PC-9 (cell line): ENCODE results near the gene EIF4G1. TPM values are rescaled to one million over a fixed set of nuclear protein-coding genes. Genes with fewer than 3 reads are reported as not detected.
A peak's percentile ranks its signal among the peaks of the same experiment; 100 is the strongest.

ENCODE experiments used
- BruUV-seq: library from RNA; stranded (reverse); fragments of 400-500 nt; replicated peaks from 2 replicates; lab custom pipeline; 2021; lab: Mats Ljungman, UMichigan
- CTCF ChIA-PET: fragments of 300-600 bp; sonication (Branson Sonifier 250); formaldehyde crosslinking; loops from one replicate; lab custom pipeline; 2022; ENCODE audit warnings: antibody characterized with exemption; lab: Charles Lee
- POLR2A ChIA-PET: fragments of 300-600 bp; sonication (Branson Sonifier 250); formaldehyde crosslinking; loops from one replicate; lab custom pipeline; 2022; ENCODE audit warnings: antibody characterized with exemption; ENCODE audit not compliant: unreplicated experiment; lab: Charles Lee
- DNase-seq, 2 experiments: peaks; one replicate each; pipeline versions ENCODE4 v3.0.0 to v3.0.0-alpha.2; 2015 to 2022; ENCODE audit warnings: mixed read lengths in 1 of 2
- H2AFZ ChIP-seq: fragments of 200-600 bp; sonication (generic); 2 replicates; pipeline ENCODE4 v1.8.1; 2017; ENCODE audit warnings: antibody characterized with exemption
- H3F3A ChIP-seq: fragments of 200-600 bp; sonication (generic); 2 replicates; pipeline ENCODE4 v1.8.1; 2017; ENCODE audit warnings: antibody characterized with exemption, mild to moderate bottlenecking, low read depth; ENCODE audit not compliant: insufficient read depth
- H3K27ac ChIP-seq: fragments of 200-600 bp; sonication (generic); 2 replicates; pipeline ENCODE4 v1.6.1; 2016; ENCODE audit warnings: mixed run types
- H3K27me3 ChIP-seq: fragments of 200-600 bp; sonication (generic); 2 replicates; pipeline ENCODE4 v1.6.1; 2016; ENCODE audit warnings: low read depth, mixed run types; ENCODE audit not compliant: insufficient read depth
- H3K36me3 ChIP-seq: fragments of 200-600 bp; sonication (generic); 2 replicates; pipeline ENCODE4 v1.6.1; 2016; ENCODE audit warnings: low read depth, mixed run types
- H3K4me1 ChIP-seq: fragments of 200-600 bp; sonication (generic); replicated peaks from 2 replicates; pipeline ENCODE4 v1.6.1; 2016; ENCODE audit warnings: mixed run types; ENCODE audit not compliant: insufficient read depth
- H3K4me2 ChIP-seq: fragments of 200-600 bp; sonication (generic); 2 replicates; pipeline ENCODE4 v1.6.1; 2017; ENCODE audit warnings: mixed run types
- H3K4me3 ChIP-seq: fragments of 200-600 bp; sonication (generic); 2 replicates; pipeline ENCODE4 v1.6.1; 2016; ENCODE audit warnings: mixed run types
- H3K79me2 ChIP-seq: fragments of 200-600 bp; sonication (generic); 2 replicates; pipeline ENCODE4 v1.6.1; 2017; ENCODE audit warnings: low read depth, mixed run types
- H3K9me2 ChIP-seq: fragments of 200-600 bp; sonication (generic); 2 replicates; pipeline ENCODE4 v1.8.1; 2017; ENCODE audit warnings: mild to moderate bottlenecking; ENCODE audit not compliant: insufficient read depth
- H3K9me3 ChIP-seq: fragments of 200-600 bp; sonication (generic); 2 replicates; pipeline ENCODE4 v1.8.1; 2016; ENCODE audit warnings: low read depth; ENCODE audit not compliant: insufficient read depth
- H4K20me1 ChIP-seq: fragments of 200-600 bp; sonication (generic); 2 replicates; pipeline ENCODE4 v1.8.1; 2017; ENCODE audit not compliant: insufficient read depth
- CTCF ChIP-seq: fragments of 200-600 bp; sonication (generic); conservative IDR thresholded peaks from 2 replicates; pipeline ENCODE4 v1.6.1; 2017; ENCODE audit warnings: mixed run types, antibody characterized with exemption, mild to moderate bottlenecking, moderate library complexity
- EZH2 ChIP-seq: fragments of 200-600 bp; sonication (generic); IDR thresholded peaks from 2 replicates; pipeline ENCODE4 v1.8.0; 2017; ENCODE audit warnings: antibody characterized with exemption, low read depth
- intact Hi-C: fragments of 100-400 bp; cut with micrococcal nuclease; formaldehyde crosslinking; loops from one replicate; pipeline ENCODE4 v1.10.0; 2022; ENCODE audit not compliant: unreplicated experiment
- total RNA-seq: library from RNA; stranded (reverse); gene quantifications from 2 replicates; pipeline ENCODE4 v1.2.3, GENCODE V29; 2021

The EIF4G1 gene
- total RNA-seq, 1 experiment from 2014 or later = 657 TPM

DNA sequence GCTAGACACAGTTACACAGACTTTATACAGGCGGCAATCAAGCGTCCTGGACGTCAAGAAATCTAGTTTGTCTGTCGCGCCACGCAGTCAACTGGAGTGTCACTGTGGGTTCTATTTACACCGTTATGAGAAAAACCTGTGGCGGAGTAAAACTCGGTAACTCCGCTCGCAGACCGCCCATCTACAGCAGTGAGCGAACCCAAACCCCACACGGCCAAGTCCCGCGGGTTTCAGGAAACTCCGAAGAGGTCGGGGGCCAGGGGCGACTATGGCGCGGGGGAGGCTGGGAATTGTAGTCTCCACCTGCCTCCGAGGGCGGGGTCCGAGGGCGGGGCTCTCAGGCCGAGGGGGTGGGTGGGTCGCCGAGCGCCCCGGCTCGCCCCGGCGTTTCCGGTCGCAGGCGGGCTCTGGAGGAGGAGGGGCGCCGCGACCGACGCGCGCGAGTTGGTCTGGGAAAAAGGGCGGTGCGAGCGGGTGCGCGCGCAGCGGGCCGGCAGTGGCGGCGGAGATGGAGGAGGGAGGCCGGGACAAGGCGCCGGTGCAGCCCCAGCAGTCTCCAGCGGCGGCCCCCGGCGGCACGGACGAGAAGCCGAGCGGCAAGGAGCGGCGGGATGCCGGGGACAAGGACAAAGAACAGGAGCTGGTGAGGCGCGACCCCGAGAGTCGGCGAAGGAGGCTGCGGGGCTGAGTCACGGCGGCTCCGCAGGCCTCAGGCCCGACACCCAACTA, 15.5 kb upstream of the EIF4G1 start, which contains the start of gene PSMD2:
Gene PSMD2, plus strand, starts transcription at position 483 of the 729 bp plus-strand sequence. Its CDS starts 26 bp downstream, at position 509.
- H3K4me1 ChIP-seq = peaks cover 15% of the 10 kb centered on the region
- POLR2A ChIA-PET = interaction anchor here (0.6 to 0.7 kb wide), 2 partner anchors 59 to 73 kb away, joined by 3 to 4 read pairs; no protein-coding TSS in a partner anchor
- CTCF ChIA-PET = no interaction called here
- H3K27ac ChIP-seq = peak within 1 kb of the TSS; percentile 57
- peak within 1 kb of the TSS; percentile 96 for H3K4me2 ChIP-seq
- H3K36me3 ChIP-seq = peaks cover 37% of the 10 kb centered on the region
- H3K4me3 ChIP-seq = peak within 1 kb of the TSS; percentile 100
- DNase-seq = peak; percentile 92 to 99
- peaks cover 48% of the 10 kb centered on the region for H3K79me2 ChIP-seq
- no peaks in the 10 kb centered on the region for H3K9me2 ChIP-seq
- H4K20me1 ChIP-seq = peaks cover 37% of the 10 kb centered on the region
- H3K27me3 ChIP-seq = no peaks in the 10 kb centered on the region
- H2AFZ ChIP-seq = peak within 1 kb of the TSS; percentile 97
- no peaks in the 10 kb centered on the region for H3K9me3 ChIP-seq
- intact Hi-C loops = loop anchor here (1.0 to 2.0 kb wide), 7 partner anchors 15 to 246 kb away; partner anchors contain the start of genes AP2M1, CAMK2N2, EEF1AKMT4 and EIF4G1
- H3F3A ChIP-seq = peaks cover 49% of the 10 kb centered on the region; the same call in 1 of the 2 replicates
- TF ChIP-seq EZH2 (no peak), CTCF (no peak)
- no TSS peak for BruUV-seq

DNA sequence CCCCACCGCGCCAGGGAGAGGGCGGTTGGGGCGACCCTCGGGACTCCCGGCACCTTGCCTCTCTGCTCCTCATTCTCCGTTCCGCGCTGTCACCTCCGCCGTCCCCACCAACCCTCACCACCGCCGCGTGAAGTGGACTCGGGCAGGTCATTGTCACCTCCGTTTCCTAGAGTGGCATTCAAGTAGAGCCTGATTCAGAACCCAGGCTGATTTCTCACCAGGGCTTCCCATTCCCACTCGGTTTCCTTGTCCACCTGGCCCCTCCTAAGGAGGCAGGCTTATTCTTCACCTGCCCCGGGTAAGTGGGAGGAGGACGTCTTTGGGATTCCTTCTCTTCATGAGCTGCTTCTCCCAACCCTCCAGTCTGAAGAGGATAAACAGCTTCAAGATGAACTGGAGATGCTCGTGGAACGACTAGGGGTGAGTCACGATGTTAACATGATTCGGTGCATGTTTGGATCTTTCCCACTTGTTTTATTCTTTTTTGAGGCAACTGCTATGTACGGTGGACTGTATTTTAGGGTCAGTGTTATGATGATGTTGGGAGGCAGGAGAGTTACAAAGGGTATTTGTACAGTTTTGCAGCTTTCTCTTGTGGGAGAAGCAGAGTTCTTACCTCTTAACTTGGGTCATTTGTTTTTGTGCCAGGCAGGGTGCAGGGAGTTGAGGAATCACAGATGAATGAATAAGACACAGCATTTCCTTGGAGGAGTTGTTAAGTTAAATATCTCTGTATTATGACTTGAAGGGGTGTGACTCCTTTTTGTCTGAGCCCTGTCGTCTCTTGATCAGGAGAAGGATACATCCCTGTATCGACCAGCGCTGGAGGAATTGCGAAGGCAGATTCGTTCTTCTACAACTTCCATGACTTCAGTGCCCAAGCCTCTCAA, 14.7 kb upstream of the EIF4G1 start:
- H3K4me3 ChIP-seq = peak overlapping the region; percentile 100
- H3K9me3 ChIP-seq = no peaks in the 10 kb centered on the region
- H4K20me1 ChIP-seq = peaks cover 42% of the 10 kb centered on the region
- H3K27me3 ChIP-seq = no peaks in the 10 kb centered on the region
- peaks cover 45% of the 10 kb centered on the region for H3K36me3 ChIP-seq
- no peak for TF ChIP-seq CTCF
- TF ChIP-seq EZH2 = no peak
- POLR2A ChIA-PET = interaction anchor here (0.6 to 0.7 kb wide), 4 partner anchors 43 to 72 kb away, joined by 3 to 4 read pairs (median 4); no protein-coding TSS in a partner anchor
- intact Hi-C loops = loop anchor here (1.0 to 2.0 kb wide), 7 partner anchors 15 to 245 kb away; partner anchors contain the start of genes AP2M1, CAMK2N2, EEF1AKMT4 and EIF4G1
- peak overlapping the region; percentile 57 for H3K27ac ChIP-seq
- CTCF ChIA-PET = no interaction called here
- peaks cover 15% of the 10 kb centered on the region for H3K4me1 ChIP-seq
- peaks cover 57% of the 10 kb centered on the region; the same call in 1 of the 2 replicates for H3F3A ChIP-seq
- BruUV-seq = TSS peak; percentile 48
- peaks cover 55% of the 10 kb centered on the region for H3K79me2 ChIP-seq
- H2AFZ ChIP-seq = peak overlapping the region; percentile 72
- no peaks in the 10 kb centered on the region for H3K9me2 ChIP-seq
- peak in 1 of 2 experiments; percentile 59 for DNase-seq
- H3K4me2 ChIP-seq = peak overlapping the region; percentile 96

DNA sequence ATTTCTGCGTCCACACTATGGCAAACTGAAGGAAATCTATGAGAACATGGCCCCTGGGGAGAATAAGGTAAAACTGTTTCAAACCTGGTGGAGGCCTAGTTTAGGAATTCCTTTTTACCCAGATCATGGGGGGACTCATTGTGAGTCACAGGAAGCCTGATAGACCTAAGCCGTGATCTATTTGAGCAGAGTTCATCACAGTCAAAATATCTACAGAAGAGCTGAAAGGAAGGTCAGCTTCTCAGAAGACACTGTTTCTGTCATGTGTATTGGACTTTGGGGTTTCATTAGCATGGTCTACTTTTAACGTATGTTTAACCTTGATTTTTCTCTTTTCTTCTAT, 14.1 kb upstream of the EIF4G1 start:
- intact Hi-C loops = no loop called here
- H2AFZ ChIP-seq = no peak overlapping the region

More for the DNA sequence above, 14.1 kb upstream of the EIF4G1 start:
- H3K4me1 ChIP-seq = peaks cover 15% of the 10 kb centered on the region
- H3K27ac ChIP-seq = peak overlapping the region; percentile 57
- CTCF ChIA-PET = no interaction called here
- peaks cover 58% of the 10 kb centered on the region for H3K79me2 ChIP-seq
- peak in 1 of 2 experiments; percentile 77 for DNase-seq
- H3K36me3 ChIP-seq = peaks cover 49% of the 10 kb centered on the region
- H3F3A ChIP-seq = peaks cover 63% of the 10 kb centered on the region; the same call in 1 of the 2 replicates
- no peaks in the 10 kb centered on the region for H3K9me2 ChIP-seq
- H4K20me1 ChIP-seq = peaks cover 48% of the 10 kb centered on the region
- POLR2A ChIA-PET = no interaction called here
- peak overlapping the region; percentile 100 for H3K4me3 ChIP-seq
- H3K9me3 ChIP-seq = no peaks in the 10 kb centered on the region
- no TSS peak for BruUV-seq
- no peaks in the 10 kb centered on the region for H3K27me3 ChIP-seq
- H3K4me2 ChIP-seq = peak overlapping the region; percentile 96
- TF ChIP-seq CTCF (no peak), EZH2 (no peak)
